ENCODE data around the gene OR8G5.
"Not testable (repeated sequence)": the region's sequence is repeated elsewhere in the genome, so short reads cannot be mapped to it uniquely, and the experiment has no call there.

Gene OR8G5

DNA sequence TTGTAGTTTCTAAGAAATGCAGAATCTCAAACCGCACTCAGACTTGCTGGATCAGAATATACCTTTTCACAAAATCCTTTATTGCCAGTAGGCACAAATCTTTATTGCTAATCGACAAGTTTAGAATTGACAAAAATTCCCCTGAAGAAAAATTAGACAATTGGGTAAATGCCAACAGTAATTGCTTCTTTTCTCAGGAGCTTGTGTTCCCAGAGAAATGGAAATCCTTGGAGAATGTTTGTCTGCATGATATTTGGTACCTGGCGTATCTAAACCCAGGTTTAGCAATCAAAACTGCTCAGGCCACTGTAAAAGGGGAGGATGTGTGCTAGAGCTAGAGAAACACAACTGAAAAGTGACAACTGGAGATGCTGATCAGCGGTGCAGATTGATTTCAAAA is at the start of gene OR8G5:
Gene OR8G5, plus strand, starts transcription at position 301 of the 400 bp plus-strand sequence. CDS start 8,556 bp downstream, outside the sequence.
- no peak for DNase-seq

DNA sequence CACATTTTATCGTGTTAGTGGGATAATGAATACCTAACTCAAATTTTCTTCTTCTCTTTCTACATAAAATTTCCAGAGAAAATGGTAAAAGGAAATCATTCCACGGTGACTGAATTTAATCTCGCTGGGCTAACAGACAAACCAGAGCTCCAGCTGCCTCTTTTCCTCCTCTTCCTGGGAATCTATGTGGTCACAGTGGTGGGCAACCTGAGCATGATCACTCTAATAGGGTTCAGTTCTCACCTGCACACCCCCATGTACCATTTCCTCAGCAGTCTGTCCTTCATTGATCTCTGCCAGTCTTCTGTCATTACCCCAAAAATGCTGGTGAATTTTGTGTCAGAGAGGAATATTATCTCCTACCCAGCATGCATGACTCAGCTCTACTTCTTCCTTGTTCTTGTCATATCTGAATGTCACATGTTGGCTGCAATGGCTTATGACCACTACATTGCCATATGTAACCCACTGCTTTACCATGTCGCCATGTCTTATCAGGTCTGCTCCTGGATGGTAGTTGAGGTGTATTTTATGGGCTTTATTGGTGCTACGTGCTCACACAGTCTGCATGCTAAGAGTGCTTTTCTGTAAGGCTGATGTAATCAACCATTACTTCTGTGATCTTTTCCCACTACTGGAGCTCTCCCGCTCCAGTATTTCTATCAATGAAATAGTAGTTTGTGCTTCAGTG is 48.9 kb upstream of the OR8G5 start:
- no peak for DNase-seq

- DNase-seq = no peak
Observed at GRCh38 chr11:124209824-124210357, 46.3 kb upstream of the OR8G5 start.

DNA sequence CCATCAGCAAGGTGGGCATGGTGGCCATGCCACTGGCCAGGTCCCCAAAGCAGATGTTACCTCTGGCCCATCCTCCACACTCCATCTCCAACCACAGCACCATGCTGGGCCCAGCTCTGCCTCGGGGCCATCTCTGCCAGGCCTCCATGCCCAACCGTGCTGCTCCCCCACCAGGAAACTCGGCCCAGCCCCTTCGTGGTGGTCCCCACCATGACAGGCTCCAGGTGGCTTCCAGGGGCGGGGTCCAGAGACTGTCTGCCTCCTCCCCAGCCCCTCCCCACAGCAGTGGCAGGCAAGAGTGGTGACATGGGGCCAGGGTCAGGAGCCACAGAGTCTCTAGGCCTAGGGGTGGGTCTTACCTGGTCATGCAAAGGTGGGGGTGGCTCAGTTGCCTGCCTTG is 45.8 kb upstream of the OR8G5 start:
- DNase-seq = no peak

DNA sequence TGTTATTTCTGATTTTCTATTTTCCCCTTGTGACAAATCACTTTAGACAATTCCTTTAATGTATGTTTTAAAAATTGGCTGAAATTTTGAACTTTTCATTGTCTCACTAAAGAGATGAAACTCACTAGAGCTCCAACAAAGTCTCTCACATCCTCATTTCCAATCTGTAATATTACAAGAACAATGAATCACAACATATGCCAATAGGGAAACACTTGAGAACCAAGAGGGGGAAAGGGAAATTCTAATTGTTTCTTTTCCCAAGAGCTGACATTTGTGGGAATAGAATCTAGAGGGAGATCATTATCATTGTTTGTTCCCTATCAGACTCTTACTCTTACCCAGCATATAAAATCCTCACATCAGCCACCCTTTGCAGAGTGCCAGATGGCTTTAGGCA is 44.9 kb upstream of the OR8G5 start:
- DNase-seq = no peak

DNA sequence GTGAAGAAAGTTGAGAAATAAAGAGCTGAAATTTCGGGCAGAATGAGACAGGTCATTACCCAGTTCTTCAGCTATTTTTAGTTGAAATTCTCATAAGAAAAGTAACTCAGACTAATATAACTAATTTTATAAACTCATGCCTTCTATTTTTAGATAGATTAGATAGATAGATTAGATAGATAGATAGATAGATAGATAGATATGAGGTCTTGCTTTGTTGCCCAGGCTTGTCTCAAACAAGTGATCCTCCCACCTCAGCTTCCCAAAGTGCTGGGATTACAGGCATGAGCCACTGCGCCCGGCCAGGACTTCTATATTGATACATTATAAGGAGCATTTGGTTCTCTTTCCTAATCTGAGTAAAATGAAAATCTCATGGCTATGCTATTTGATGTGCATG is 42.1 kb upstream of the OR8G5 start:
- DNase-seq = no peak

GRCh38 chr11:124219126-124219525 is 37.0 kb upstream of the OR8G5 start:
- no peak for DNase-seq

DNA sequence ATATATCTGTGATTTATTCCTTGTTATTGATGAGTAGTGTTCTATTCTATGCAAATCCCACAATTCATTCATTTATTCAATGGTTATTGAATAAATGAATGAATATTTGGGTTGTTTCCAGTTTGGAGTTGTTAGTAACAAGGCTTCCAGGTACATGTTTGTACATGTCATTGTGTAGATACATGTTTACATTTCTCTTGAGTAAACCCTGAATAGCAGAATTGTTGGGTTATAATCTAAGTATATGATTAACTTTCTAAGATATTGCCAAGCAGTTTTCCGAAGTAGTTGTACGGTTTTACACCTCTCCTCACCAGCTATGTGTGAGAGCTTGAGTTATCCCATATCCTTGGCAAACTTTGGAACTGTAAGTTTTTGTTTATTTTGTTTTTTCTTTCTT is 33.8 kb upstream of the OR8G5 start:
- no peak for DNase-seq

DNA sequence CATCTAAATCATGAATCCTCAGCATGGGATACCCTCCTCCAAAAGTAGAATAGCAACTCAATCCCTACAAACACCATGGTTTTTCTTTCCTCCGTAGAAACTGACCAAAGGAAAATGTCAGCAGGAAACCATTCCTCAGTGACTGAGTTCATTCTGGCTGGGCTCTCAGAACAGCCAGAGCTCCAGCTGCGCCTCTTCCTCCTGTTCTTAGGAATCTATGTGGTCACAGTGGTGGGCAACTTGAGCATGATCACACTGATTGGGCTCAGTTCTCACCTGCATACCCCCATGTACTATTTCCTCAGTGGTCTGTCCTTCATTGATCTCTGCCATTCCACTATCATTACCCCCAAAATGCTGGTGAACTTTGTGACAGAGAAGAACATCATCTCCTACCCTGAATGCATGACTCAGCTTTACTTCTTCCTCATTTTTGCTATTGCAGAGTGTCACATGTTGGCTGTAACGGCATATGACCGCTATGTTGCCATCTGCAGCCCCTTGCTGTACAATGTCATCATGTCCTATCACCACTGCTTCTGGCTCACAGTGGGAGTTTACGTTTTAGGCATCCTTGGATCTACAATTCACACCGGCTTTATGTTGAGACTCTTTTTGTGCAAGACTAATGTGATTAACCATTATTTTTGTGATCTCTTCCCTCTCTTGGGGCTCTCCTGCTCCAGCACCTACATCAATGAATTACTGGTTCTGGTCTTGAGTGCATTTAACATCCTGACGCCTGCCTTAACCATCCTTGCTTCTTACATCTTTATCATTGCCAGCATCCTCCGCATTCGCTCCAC is 31.4 kb upstream of the OR8G5 start:
- DNase-seq = not testable (repeated sequence)

DNA sequence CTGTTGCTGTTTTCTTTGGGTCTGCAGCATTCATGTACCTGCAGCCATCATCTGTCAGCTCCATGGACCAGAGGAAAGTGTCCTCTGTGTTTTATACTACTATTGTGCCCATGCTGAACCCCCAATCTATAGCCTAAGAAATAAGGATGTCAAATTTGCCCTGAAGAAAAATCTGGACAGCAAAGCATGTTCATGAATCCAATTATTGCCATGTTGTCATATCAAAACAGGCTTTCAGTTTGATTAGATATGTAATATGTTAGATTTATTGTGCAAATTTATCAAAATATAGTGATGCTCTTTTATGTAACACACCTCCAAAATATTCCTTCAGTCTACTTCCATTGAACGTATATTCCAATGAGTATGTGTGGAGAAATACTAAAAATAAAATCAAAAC is 30.7 kb upstream of the OR8G5 start:
- no peak for DNase-seq

DNA sequence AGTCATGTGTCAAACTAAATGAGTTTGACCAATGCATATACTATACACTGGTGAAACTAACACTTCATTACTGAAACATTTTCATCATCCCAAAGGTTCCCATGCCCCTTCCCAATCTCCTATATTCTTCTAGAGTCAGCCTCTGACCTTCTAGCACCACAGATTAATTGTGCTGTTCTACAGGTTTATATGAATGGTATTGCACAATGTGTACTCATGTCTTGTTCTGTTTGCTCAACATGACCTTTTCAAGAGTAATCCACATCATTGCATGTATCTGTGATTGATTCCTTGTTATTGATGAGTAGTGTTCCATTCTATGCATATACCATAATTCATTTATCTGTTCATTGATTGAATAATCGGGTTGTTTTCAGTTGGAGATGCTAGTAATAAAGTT is 22.8 kb upstream of the OR8G5 start:
- no peak for DNase-seq

- DNase-seq = no peak
Observed at GRCh38 chr11:124238512-124238911, 17.7 kb upstream of the OR8G5 start.

- DNase-seq = no peak
Observed at GRCh38 chr11:124240621-124241397, 15.4 kb upstream of the OR8G5 start, which contains the start of gene OR8G1. TSS of gene OR8G1 (plus strand) at chr11:124241095. CDS start at chr11:124249676, 8,581 bp downstream.

DNA sequence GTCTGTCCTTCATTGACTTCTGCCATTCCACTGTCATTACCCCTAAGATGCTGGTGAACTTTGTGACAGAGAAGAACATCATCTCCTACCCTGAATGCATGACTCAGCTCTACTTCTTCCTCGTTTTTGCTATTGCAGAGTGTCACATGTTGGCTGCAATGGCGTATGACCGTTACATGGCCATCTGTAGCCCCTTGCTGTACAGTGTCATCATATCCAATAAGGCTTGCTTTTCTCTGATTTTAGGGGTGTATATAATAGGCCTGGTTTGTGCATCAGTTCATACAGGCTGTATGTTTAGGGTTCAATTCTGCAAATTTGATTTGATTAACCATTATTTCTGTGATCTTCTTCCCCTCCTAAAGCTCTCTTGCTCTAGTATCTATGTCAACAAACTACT is 6.3 kb upstream of the OR8G5 start:
- not testable (repeated sequence) for DNase-seq

DNA sequence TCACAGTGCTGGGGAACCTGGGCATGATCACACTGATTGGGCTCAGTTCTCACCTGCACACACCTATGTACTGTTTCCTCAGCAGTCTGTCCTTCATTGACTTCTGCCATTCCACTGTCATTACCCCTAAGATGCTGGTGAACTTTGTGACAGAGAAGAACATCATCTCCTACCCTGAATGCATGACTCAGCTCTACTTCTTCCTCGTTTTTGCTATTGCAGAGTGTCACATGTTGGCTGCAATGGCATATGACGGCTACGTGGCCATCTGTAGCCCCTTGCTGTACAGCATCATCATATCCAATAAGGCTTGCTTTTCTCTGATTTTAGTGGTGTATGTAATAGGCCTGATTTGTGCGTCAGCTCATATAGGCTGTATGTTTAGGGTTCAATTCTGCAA is 8.9 kb downstream of the OR8G5 start:
- not testable (repeated sequence) for DNase-seq

DNA sequence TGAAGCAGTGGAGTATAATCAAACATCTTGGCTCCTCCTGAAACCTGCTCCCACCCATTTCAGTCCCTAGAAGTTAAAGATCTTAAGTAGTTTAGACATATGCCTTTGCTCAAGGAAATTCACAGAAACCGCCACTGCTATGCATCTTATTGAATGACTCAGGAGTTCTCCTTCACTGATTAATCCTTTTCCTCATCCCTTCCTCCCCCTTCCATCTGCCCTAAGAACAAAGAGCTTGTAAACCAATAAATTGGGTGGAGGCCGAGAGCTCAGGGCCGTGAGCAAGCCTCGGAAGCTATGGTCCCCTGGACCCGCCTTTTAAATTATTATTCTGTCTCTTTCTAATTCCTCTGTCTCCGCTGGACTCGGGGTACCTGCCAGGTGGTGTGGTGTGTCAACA is 14.7 kb downstream of the OR8G5 start:
- not testable (repeated sequence) for DNase-seq

- DNase-seq = no peak
Observed at GRCh38 chr11:124274000-124274399, 17.8 kb downstream of the OR8G5 start.

DNA sequence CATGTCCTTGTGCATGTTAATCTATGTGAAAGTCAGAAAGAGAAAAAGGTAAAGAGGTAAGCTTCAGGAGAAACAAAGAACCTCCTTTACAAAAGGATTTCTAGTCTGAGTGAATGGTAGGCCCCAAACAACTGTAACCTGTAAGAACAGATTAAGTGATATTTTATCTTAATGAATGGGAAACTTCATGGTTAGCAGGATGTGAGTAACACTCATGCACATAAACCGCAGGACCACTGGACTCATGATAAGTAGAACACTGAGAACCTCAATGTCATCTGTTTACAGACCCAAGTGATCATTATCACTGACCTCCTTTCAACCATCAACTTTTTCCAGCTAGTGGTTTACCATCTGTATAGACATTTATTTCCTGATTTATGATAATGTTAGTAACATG is 19.9 kb downstream of the OR8G5 start:
- no peak for DNase-seq

GRCh38 chr11:124277207-124277606 is 21.0 kb downstream of the OR8G5 start:
- DNase-seq = no peak

DNA sequence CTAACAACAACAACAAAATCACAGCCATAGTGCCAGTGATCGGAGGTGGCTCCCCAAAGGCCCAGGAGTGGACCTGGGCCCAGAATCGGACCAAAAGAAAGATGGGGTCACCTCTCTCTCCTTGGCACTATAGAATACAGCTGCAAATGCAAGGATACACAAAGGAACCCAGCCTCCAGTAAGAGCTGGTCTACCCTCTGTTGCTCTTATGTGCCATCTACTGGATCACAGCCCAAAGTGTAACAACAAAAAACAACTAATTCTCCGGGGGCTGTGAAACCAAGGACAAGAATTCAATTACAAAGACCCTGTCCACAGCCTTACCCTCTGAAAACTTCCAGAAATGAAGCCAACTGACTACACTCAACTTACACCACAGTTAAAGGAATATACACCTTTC is 21.6 kb downstream of the OR8G5 start:
- no peak for DNase-seq

- no peak for DNase-seq
Observed at GRCh38 chr11:124278261-124278660, 22.1 kb downstream of the OR8G5 start.

DNA sequence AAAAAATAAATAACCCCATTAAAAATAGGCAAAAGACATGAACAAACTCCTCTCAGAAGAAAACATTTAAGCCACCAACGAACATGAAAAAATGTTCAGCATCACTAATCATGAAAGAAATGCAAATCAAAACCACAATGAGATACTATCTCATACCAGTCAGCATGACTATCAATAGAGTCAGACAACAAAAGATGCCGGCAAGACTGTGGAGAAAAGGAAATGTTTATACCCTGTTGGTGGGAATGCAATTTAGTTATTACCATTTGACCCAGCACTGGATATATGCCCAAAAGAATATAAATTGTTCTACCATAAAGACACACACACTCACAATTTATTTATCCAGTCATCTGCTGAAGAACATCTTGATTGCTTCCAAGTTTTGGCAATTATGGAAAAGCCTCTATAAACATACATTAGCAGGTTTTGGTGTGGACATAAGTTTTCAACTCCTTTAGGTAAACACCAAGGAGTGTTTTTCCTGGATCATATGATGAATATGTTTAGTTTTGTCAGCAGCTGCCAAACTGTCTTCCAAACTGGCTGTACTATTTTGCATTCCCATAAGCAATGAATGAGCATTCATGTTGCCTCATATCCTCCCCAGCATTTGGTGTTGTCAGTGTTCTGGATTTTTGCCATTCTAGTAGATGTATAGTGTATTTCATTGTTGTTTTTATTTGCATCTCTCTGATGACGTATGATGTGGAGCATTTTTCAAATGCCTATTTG is 29.6 kb downstream of the OR8G5 start:
- DNase-seq = no peak

DNA sequence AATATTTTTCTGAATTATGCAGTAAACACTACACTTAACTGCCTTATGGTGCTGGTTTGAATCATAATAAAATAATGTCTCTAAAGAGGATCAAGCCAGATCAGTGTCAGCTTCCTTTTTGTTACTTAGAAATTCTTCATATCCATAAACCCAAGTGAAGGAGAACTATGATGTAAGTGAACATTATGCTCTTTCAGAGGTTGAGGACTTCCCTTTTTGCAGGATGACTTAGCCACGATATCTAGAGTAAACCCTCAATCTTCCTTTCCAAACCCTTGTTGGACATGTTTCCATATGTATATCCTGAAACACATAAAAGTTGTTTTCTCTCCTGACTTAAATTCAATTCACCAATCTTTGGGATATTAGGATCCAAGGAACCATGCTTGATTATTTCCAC is 38.5 kb downstream of the OR8G5 start:
- no peak for DNase-seq
